ENCODE data around the gene C20orf204.

C20orf204 gene

DNA sequence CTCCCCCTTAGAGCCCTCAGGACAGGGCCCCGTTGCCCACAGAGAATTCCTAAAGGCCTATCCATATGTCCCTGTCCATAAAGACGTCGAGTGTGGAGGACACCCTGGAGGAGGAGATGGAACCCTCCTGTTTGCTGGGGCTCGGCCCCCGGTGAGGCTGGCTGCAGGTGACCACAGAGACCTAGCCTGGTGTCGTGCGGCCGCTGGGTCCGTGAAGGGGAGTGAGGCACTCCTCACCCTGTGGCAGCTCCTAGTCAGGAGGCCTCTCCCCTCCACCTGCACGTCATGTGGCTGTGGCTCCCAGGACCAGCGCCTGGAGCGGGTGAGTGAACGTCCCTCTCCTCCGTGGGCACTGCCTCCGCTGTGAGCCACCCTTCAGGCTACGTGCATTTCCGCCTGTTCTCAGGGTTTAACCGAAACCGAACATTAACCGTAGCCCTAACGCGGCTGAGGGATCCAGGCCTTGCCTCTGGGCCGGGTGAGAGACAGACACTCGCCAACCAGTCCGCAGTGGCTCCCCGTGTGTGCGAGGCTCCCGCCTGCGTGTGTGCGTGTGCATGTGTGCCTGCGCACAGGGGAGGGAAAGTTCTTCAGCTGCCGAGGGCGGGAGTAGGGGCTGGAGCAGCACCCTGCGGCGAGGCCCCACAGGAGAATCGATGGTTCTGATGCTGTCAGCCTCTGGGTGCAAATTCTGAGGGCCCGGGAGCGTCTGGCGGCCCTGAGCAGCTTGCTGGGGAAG lies 21.1 kb downstream of the C20orf204 start:
- TF ChIP-seq, protein P1, sequence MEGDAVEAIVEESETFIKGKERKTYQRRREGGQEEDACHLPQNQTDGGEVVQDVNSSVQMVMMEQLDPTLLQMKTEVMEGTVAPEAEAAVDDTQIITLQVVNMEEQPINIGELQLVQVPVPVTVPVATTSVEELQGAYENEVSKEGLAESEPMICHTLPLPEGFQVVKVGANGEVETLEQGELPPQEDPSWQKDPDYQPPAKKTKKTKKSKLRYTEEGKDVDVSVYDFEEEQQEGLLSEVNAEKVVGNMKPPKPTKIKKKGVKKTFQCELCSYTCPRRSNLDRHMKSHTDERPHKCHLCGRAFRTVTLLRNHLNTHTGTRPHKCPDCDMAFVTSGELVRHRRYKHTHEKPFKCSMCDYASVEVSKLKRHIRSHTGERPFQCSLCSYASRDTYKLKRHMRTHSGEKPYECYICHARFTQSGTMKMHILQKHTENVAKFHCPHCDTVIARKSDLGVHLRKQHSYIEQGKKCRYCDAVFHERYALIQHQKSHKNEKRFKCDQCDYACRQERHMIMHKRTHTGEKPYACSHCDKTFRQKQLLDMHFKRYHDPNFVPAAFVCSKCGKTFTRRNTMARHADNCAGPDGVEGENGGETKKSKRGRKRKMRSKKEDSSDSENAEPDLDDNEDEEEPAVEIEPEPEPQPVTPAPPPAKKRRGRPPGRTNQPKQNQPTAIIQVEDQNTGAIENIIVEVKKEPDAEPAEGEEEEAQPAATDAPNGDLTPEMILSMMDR (IDR thresholded peaks at IDR 0.05; ENCODE audit: control insufficient read depth, extremely low read depth, insufficient read depth): no peak
- no peak overlapping the region for H3K4me3 ChIP-seq (ENCODE audit: low read depth, low read length)
- no peak for DNase-seq (ENCODE audit: low read depth)

DNA sequence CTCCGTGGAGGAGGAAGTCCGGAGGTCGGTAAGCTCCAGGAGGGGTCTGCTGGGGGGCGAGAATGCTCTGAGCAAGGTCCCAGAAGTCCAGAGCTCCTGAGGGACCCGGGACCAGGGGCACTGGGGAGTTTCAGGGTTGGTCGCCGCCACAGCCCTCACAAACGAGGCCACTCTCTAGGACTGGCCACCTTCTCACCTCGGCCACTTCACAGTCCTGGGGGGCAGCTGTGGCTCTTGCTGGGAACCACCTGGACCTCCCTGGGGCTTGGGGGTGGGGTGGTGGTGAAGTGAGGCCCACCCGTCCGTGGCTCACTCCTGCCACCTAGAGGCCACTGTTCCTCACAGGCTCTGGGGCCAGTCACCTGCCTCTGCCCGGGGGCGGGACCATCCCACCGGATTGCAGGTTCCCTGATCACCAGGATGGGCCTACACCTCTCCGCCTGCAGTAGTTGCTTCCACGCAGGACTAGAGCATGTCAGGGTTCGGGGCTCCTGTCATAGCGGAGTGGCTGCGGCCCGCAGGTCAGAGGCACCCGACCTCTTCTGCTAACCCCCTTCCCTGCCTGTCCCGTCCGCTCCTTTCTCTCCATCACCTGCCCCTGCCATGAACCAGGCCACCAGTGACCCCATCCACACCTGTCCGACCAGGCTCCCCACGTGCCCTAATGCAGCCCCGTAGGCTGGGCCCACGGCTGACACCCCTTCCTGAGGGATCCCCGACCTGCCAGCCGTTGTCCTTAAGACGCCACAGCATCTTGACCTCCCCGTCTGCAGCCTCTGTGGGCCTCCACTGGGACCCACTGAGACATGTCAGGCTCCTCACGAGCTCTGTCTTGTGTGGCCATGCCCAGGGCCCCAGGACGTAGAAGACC lies 21.9 kb downstream of the C20orf204 start:
- no peak for DNase-seq (ENCODE audit: low read depth)
- TF ChIP-seq, protein P1 (IDR thresholded peaks at IDR 0.05; ENCODE audit: control insufficient read depth, extremely low read depth, insufficient read depth): peak; percentile 91
- no peak overlapping the region for H3K4me3 ChIP-seq (ENCODE audit: low read depth, low read length)

DNA sequence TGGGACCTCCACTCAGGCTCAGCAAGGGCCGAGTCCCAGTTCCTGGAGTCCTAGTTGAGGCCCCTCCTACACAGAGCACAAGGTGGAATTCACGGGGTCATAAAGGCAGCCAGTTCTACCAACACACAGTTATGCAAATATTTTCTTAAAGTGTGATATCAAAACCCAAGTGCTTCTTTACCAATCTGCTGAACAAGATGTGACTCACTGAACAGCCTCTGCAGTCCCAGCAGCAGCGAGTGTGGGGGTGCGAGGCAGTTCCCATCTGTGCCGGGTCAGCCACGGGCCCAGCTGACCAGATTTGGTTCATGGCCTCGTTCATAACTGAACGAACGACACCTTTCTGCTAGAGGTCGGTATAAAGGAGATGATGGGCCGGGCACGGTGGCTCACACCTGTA lies 22.6 kb downstream of the C20orf204 start:
- TF ChIP-seq, protein P1 (IDR thresholded peaks at IDR 0.05; ENCODE audit: control insufficient read depth, extremely low read depth, insufficient read depth): no peak
- no peak for DNase-seq (ENCODE audit: low read depth)
- no peak overlapping the region for H3K4me3 ChIP-seq (ENCODE audit: low read depth, low read length)

DNA sequence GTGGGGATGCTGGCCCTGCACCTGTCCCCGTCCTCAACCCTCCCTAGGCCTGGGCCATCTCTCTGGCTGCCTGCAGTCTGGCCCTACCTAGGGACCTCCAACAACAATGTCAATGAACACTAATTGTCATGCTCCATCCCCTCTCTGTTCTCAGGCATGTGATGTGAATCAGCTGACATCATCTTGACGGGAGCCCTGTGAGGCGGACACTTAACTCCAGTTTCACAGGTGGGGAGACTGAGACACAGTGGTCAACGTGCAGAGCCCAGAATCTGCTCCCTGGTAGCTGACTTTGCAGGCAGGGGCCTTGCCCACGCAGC lies 26.3 kb downstream of the C20orf204 start:
- TF ChIP-seq, protein P1 (IDR thresholded peaks at IDR 0.05; ENCODE audit: control insufficient read depth, extremely low read depth, insufficient read depth): no peak
- no peak for DNase-seq (ENCODE audit: low read depth)
- peak overlapping the region; percentile 90 for H3K4me3 ChIP-seq (ENCODE audit: low read depth, low read length)

DNA sequence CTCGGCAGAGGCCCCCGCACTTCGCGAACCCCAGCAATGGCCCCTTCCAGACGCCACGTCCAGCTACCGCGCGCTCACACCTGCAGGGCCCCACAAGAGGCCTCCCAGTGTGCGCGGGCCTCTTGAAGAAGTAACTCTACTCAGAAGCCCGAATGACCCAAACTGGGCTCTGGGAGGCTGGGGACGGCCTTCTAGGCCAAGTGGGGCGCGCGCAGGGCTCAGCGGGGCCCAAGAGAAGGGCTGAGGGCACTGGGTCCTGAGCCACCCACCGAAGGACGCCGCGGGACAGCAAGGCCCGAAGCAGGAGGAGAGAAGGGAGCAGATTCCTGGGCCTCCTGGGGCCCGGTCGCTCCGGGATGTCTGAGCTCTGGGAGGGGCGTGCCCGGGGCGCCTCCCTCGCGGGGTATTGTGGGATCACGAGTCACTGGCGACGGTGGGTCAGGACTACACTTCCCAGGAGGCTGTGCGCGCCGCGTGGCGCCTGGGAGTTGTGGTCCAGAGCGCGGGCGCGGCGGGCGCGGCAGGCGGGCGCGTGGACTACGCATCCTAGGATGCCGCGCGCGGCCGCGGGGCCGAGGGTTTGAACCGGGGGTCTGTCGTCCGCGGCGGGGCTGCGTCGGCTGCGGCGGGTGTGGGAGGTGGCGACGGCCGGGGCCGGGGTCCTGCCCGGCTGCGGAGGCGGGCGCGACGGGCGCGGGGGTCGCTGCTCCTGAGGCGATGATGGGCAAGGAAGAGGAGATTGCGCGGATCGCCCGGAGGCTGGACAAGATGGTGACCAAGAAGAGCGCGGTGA lies 26.8 kb downstream of the C20orf204 start, which contains the start of gene TCEA2:
Gene TCEA2 (plus strand): TSS at position 603 of the 793 bp plus-strand sequence. CDS start 115 bp downstream, at position 718.
- peak; percentile 83 for DNase-seq (ENCODE audit: low read depth)
- TF ChIP-seq, protein P1 (IDR thresholded peaks at IDR 0.05; ENCODE audit: control insufficient read depth, extremely low read depth, insufficient read depth): no peak
- H3K4me3 ChIP-seq (ENCODE audit: low read depth, low read length): peak within 1 kb of the TSS; percentile 90

DNA sequence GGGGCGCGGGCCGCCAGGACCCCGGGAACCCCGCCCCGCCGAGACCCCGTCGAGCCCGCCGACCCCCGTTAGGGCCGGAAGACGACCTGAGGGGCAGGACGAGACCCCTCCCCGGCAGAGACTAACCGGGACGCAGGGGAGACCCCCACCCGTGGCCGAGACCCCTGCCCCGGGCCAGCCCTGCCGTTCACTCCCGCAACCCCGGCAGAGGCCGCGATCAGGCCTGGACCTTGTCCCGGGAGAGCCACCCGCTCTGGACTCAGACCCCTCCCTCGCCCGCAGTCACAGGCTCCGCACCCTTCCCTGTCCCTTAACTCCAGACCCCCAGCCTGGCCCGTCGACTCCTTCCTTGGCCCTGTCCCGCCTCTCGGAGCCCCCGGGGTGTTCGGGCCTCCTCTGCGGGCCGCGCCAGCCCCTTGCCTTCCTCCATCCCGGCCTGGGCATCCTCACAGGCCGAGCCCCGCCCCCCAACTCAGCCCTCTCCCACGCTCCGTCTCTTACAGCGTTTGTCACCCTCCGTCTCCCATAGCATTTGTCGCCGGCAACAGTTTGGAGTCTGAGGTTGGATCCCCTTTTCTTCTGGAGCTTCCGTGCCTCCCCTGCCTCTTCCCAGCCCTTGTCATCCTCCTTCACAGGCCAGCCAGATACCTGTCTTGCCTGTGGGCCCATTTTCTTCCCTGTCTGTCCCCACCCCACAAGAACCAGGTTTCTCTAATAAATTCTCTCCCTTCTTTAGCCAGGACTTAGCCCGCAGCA lies 27.6 kb downstream of the C20orf204 start:
- H3K4me3 ChIP-seq (ENCODE audit: low read depth, low read length): peak overlapping the region; percentile 90
- TF ChIP-seq, protein P1 (IDR thresholded peaks at IDR 0.05; ENCODE audit: control insufficient read depth, extremely low read depth, insufficient read depth): no peak
- DNase-seq (ENCODE audit: low read depth): no peak
